ENCODE data around the gene ATP8B4. TPM values are rescaled to one million over a fixed set of nuclear protein-coding genes. Genes with fewer than 3 reads are reported as not detected.

Gene ATP8B4
- total RNA-seq, 2 experiments from 2014 or later, result 0.31 TPM; not detected in 1

- H3K9me3 ChIP-seq (ENCODE audit: control insufficient read depth in 1 of 2, insufficient read depth in 1 of 2, low read length in 2 of 2), result no peaks in the 10 kb centered on the region
- H3K4me3 Mint-ChIP-seq, result no peak overlapping the region
- TF ChIP-seq CTCF (IDR thresholded peaks at IDR 0.05), result no peak
Measured at GRCh38 chr15:49898097-49898496, 220.9 kb downstream of the ATP8B4 start.

GRCh38 chr15:49895347-49896223 is 223.4 kb downstream of the ATP8B4 start:
- Mint-ChIP-seq H3K27me3 (no peaks in the 10 kb centered on the region), H3K9me3 (no peaks in the 10 kb centered on the region), H3K4me3 (no peak overlapping the region), H3K4me1 (ENCODE audit: low read depth) (no peaks in the 10 kb centered on the region), H3K27ac (no peak overlapping the region), H3K36me3 (ENCODE audit: low read depth) (no peaks in the 10 kb centered on the region)
- no peak for TF ChIP-seq CTCF (IDR thresholded peaks at IDR 0.05)
- ATAC-seq (ENCODE audit: poor library complexity) (no peak), DNase-seq (no peak)
- Histone ChIP-seq H3K27me3 (ENCODE audit: control insufficient read depth in 1 of 2, insufficient read depth in 2 of 2, low read length in 2 of 2) (no peaks in the 10 kb centered on the region), H3K27ac (ENCODE audit: low read depth in 1 of 2, low read length in 2 of 2) (no peak overlapping the region), H3K9me3 (ENCODE audit: control insufficient read depth in 1 of 2, insufficient read depth in 1 of 2, low read length in 2 of 2) (no peaks in the 10 kb centered on the region), H3K4me1 (ENCODE audit: insufficient read depth, low read length) (no peaks in the 10 kb centered on the region), H3K4me3 (ENCODE audit: low read length) (no peak overlapping the region), H3K36me3 (ENCODE audit: insufficient read depth, low read length) (no peaks in the 10 kb centered on the region)
- CTCF ChIA-PET, result no interaction called here
- intact Hi-C loops (cut with DNase I, micrococcal nuclease), result no loop called here
- POLR2A ChIA-PET, result no interaction called here

More at GRCh38 chr15:49898097-49898496, 220.9 kb downstream of the ATP8B4 start:
- ChIA-PET POLR2A (no interaction called here), CTCF (no interaction called here)
- DNase-seq, result no peak
- Mint-ChIP-seq H3K36me3 (ENCODE audit: low read depth) (no peaks in the 10 kb centered on the region), H3K9me3 (no peaks in the 10 kb centered on the region), H3K4me1 (ENCODE audit: low read depth) (no peaks in the 10 kb centered on the region), H3K27ac (no peak overlapping the region), H3K27me3 (no peaks in the 10 kb centered on the region)
- Histone ChIP-seq H3K4me1 (ENCODE audit: insufficient read depth, low read length) (no peaks in the 10 kb centered on the region), H3K27ac (ENCODE audit: low read depth in 1 of 2, low read length in 2 of 2) (no peak overlapping the region), H3K27me3 (ENCODE audit: control insufficient read depth in 1 of 2, insufficient read depth in 2 of 2, low read length in 2 of 2) (no peaks in the 10 kb centered on the region), H3K36me3 (ENCODE audit: insufficient read depth, low read length) (no peaks in the 10 kb centered on the region), H3K4me3 (ENCODE audit: low read length) (no peak overlapping the region)
- intact Hi-C loops (cut with DNase I, micrococcal nuclease), result no loop called here
- ATAC-seq (ENCODE audit: poor library complexity), result no peak

- CTCF ChIA-PET, result no interaction called here
- Mint-ChIP-seq H3K4me1 (ENCODE audit: low read depth) (no peaks in the 10 kb centered on the region), H3K4me3 (no peak overlapping the region), H3K9me3 (no peaks in the 10 kb centered on the region), H3K27me3 (no peaks in the 10 kb centered on the region), H3K27ac (no peak overlapping the region), H3K36me3 (ENCODE audit: low read depth) (no peaks in the 10 kb centered on the region)
- ATAC-seq (ENCODE audit: poor library complexity), result no peak
- DNase-seq, result no peak
- Histone ChIP-seq H3K4me3 (ENCODE audit: low read length) (no peak overlapping the region), H3K27me3 (ENCODE audit: control insufficient read depth in 1 of 2, insufficient read depth in 2 of 2, low read length in 2 of 2) (no peaks in the 10 kb centered on the region), H3K4me1 (ENCODE audit: insufficient read depth, low read length) (no peaks in the 10 kb centered on the region), H3K27ac (ENCODE audit: low read depth in 1 of 2, low read length in 2 of 2) (no peak overlapping the region), H3K36me3 (ENCODE audit: insufficient read depth, low read length) (no peaks in the 10 kb centered on the region), H3K9me3 (ENCODE audit: control insufficient read depth in 1 of 2, insufficient read depth in 1 of 2, low read length in 2 of 2) (no peaks in the 10 kb centered on the region)
- POLR2A ChIA-PET, result no interaction called here
- no peak for TF ChIP-seq CTCF (IDR thresholded peaks at IDR 0.05)
- intact Hi-C loops (cut with DNase I, micrococcal nuclease), result no loop called here
Measured at GRCh38 chr15:49890689-49891088, 228.3 kb downstream of the ATP8B4 start.

Measured in CD4-positive, alpha-beta T cell (primary cell).